Measurements from ENCODE around the gene MAPK1. TPM values are rescaled to one million over a fixed set of nuclear protein-coding genes. Genes with fewer than 3 reads are reported as not detected.
"Not testable (repeated sequence)": the region's sequence is repeated elsewhere in the genome, so short reads cannot be mapped to it uniquely, and the experiment has no call there.

MAPK1 gene
- total RNA-seq, 1 experiment from 2014 or later: 90.3 TPM

DNA sequence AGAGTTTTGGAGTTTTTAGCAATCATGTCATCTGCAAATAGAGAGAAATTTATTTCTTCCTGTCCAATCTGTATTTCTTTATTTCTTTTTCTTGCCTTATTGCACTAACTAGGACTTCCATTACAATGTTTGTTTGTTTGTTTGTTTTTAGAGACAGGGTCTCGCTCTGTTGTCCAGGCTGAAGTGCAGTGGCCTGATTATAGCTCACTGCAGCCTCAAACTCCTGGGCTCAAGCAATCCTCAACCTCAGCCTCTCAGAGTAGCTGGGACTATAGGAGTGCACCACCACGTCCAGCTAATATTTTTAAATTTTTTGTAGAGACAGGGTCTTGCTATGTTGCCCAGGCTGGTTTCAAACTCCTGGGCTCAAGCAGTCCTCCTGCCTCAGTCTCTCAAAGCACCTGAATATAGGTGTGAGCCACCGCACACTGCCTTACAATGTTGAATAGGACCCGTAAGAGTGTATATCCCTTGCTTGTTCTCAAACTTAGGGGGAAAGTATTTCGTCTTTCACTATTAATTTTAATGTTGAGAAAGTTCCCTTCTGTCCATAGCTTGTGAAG lies 29.6 kb upstream of the MAPK1 start:
- DNase-seq: no peak
- no peak overlapping the region for H2AFZ ChIP-seq (ENCODE audit: low read length)
- H3K27ac Mint-ChIP-seq: no peak overlapping the region
- no peak overlapping the region for H4K8ac ChIP-seq (replicated peaks; ENCODE audit: insufficient read length, low read depth, low read length)
- H3K4me2 ChIP-seq (ENCODE audit: insufficient read depth, insufficient read length, low read length): no peak overlapping the region
- H3K56ac ChIP-seq (ENCODE audit: insufficient read length, low read depth, low read length): no peak overlapping the region
- H3K4me1 ChIP-seq (ENCODE audit: insufficient read depth, low read length): no peaks in the 10 kb centered on the region
- H3T11ph ChIP-seq (ENCODE audit: low read length): no peak overlapping the region
- no peaks in the 10 kb centered on the region for H3K27me3 ChIP-seq (ENCODE audit: insufficient read depth, low read length)
- H3K27ac ChIP-seq (ENCODE audit: insufficient read length, low read depth, low read length): no peak overlapping the region
- H3K9ac ChIP-seq (ENCODE audit: extremely low read depth, insufficient read length, low read length): no peak overlapping the region
- peaks cover 8% of the 10 kb centered on the region for H3K27me3 Mint-ChIP-seq (ENCODE audit: low read depth)
- H3K79me2 ChIP-seq (ENCODE audit: insufficient read depth, low read length): no peaks in the 10 kb centered on the region
- H3K36me3 Mint-ChIP-seq (ENCODE audit: insufficient read depth in 1 of 3, low read depth in 3 of 3): no peaks in the 10 kb centered on the region
- no peak overlapping the region for H2BK120ac ChIP-seq (ENCODE audit: low read depth, low read length, poor library complexity, severe bottlenecking)
- no peak overlapping the region for H3K4ac ChIP-seq (ENCODE audit: low read depth, low read length)
- H3K4me1 Mint-ChIP-seq: no peaks in the 10 kb centered on the region
- no peak overlapping the region for H3K4me3 Mint-ChIP-seq
- H3K14ac ChIP-seq (ENCODE audit: insufficient read depth, low read length): no peak overlapping the region
- H2BK15ac ChIP-seq (ENCODE audit: low read depth, low read length): no peak overlapping the region
- H3K9me3 Mint-ChIP-seq: no peaks in the 10 kb centered on the region
- no peaks in the 10 kb centered on the region for H4K20me1 ChIP-seq (ENCODE audit: control insufficient read depth, insufficient read depth, insufficient read length)
- H4K5ac ChIP-seq (ENCODE audit: insufficient read length, low read depth, low read length): no peak overlapping the region
- no peak overlapping the region for H2BK20ac ChIP-seq (ENCODE audit: low read depth, low read length, poor library complexity, severe bottlenecking)
- no peaks in the 10 kb centered on the region for H3K79me1 ChIP-seq (ENCODE audit: insufficient read depth, low read depth, low read length, poor library complexity, severe bottlenecking)
- TF ChIP-seq, protein P1, sequence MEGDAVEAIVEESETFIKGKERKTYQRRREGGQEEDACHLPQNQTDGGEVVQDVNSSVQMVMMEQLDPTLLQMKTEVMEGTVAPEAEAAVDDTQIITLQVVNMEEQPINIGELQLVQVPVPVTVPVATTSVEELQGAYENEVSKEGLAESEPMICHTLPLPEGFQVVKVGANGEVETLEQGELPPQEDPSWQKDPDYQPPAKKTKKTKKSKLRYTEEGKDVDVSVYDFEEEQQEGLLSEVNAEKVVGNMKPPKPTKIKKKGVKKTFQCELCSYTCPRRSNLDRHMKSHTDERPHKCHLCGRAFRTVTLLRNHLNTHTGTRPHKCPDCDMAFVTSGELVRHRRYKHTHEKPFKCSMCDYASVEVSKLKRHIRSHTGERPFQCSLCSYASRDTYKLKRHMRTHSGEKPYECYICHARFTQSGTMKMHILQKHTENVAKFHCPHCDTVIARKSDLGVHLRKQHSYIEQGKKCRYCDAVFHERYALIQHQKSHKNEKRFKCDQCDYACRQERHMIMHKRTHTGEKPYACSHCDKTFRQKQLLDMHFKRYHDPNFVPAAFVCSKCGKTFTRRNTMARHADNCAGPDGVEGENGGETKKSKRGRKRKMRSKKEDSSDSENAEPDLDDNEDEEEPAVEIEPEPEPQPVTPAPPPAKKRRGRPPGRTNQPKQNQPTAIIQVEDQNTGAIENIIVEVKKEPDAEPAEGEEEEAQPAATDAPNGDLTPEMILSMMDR (conservative IDR thresholded peaks at IDR 0.05): no peak
- no CpG with 5 or more reads among the region's 5 CpGs for WGBS (ENCODE audit: extremely low coverage, insufficient read length, low lambda C conversion rate)
- H4K91ac ChIP-seq (ENCODE audit: insufficient read length, low read depth, low read length): no peak overlapping the region
- H3K23ac ChIP-seq (ENCODE audit: insufficient read length, low read depth, low read length): no peak overlapping the region
- no peak overlapping the region for H2BK12ac ChIP-seq (ENCODE audit: insufficient read length, low read depth, low read length)
- no peak overlapping the region for H2AK5ac ChIP-seq (ENCODE audit: insufficient read length, low read length)
- no peaks in the 10 kb centered on the region for H3K23me2 ChIP-seq (ENCODE audit: insufficient read length, low read depth, low read length, poor library complexity, severe bottlenecking)
- H2BK5ac ChIP-seq (ENCODE audit: insufficient read length, low read length): no peak overlapping the region
- H3K9me3 ChIP-seq (ENCODE audit: control insufficient read depth, low read depth, low read length): no peaks in the 10 kb centered on the region
- H3K18ac ChIP-seq (ENCODE audit: insufficient read length, low read depth, low read length): no peak overlapping the region

GRCh38 chr22:21896275-21896674 lies 28.8 kb upstream of the MAPK1 start:
- not testable (repeated sequence) for H2BK20ac ChIP-seq (ENCODE audit: low read depth, low read length, poor library complexity, severe bottlenecking); H2AK5ac ChIP-seq (ENCODE audit: insufficient read length, low read length); H3K4me1 ChIP-seq (ENCODE audit: insufficient read depth, low read length); H2BK120ac ChIP-seq (ENCODE audit: low read depth, low read length, poor library complexity, severe bottlenecking); H3T11ph ChIP-seq (ENCODE audit: low read length); H3K23me2 ChIP-seq (ENCODE audit: insufficient read length, low read depth, low read length, poor library complexity, severe bottlenecking); H3K9me3 Mint-ChIP-seq; H3K23ac ChIP-seq (ENCODE audit: insufficient read length, low read depth, low read length); H3K14ac ChIP-seq (ENCODE audit: insufficient read depth, low read length); H3K4ac ChIP-seq (ENCODE audit: low read depth, low read length); H3K56ac ChIP-seq (ENCODE audit: insufficient read length, low read depth, low read length); H4K8ac ChIP-seq (replicated peaks; ENCODE audit: insufficient read length, low read depth, low read length); H3K79me2 ChIP-seq (ENCODE audit: insufficient read depth, low read length); DNase-seq; H3K9me3 ChIP-seq (ENCODE audit: control insufficient read depth, low read depth, low read length); H3K4me3 Mint-ChIP-seq; H3K27me3 Mint-ChIP-seq (ENCODE audit: low read depth); H4K91ac ChIP-seq (ENCODE audit: insufficient read length, low read depth, low read length); H3K4me1 Mint-ChIP-seq; H3K27ac Mint-ChIP-seq; H3K27me3 ChIP-seq (ENCODE audit: insufficient read depth, low read length); H4K20me1 ChIP-seq (ENCODE audit: control insufficient read depth, insufficient read depth, insufficient read length); H3K18ac ChIP-seq (ENCODE audit: insufficient read length, low read depth, low read length); H3K4me2 ChIP-seq (ENCODE audit: insufficient read depth, insufficient read length, low read length); H2BK12ac ChIP-seq (ENCODE audit: insufficient read length, low read depth, low read length); H2BK5ac ChIP-seq (ENCODE audit: insufficient read length, low read length); H3K9ac ChIP-seq (ENCODE audit: extremely low read depth, insufficient read length, low read length); H2BK15ac ChIP-seq (ENCODE audit: low read depth, low read length); H3K27ac ChIP-seq (ENCODE audit: insufficient read length, low read depth, low read length); H4K5ac ChIP-seq (ENCODE audit: insufficient read length, low read depth, low read length); H3K79me1 ChIP-seq (ENCODE audit: insufficient read depth, low read depth, low read length, poor library complexity, severe bottlenecking); H2AFZ ChIP-seq (ENCODE audit: low read length); H3K36me3 Mint-ChIP-seq (ENCODE audit: insufficient read depth in 1 of 3, low read depth in 3 of 3)
- no CpG with 5 or more reads among the region's 4 CpGs for WGBS (ENCODE audit: extremely low coverage, insufficient read length, low lambda C conversion rate)

Measured in H9 (cell line).